Uterus (tissue), 4 donors: ENCODE measurements around the gene YES1. TPM values are rescaled to one million over a fixed set of nuclear protein-coding genes. Genes with fewer than 3 reads are reported as not detected.

ENCODE experiments used
- DNase-seq, 2 donors: peaks; one replicate each; pipeline ENCODE4 v3.0.0-alpha.2; 2019 to 2020
- H3K27ac ChIP-seq, 2 donors: fragments of 200-600 bp; sonication (generic); 1 replicate in 1 of 2; 2 replicates in 1 of 2; pipeline ENCODE4 v1.5.1; 2016 to 2018
- H3K27me3 ChIP-seq, 2 donors: fragments of 200-600 bp; sonication (generic); one replicate each; pipeline ENCODE4 v1.5.1; 2018 to 2019; ENCODE audit warnings: control low read depth in 1 of 2
- H3K36me3 ChIP-seq, 2 donors: fragments of 200-600 bp; sonication (generic); one replicate each; pipeline ENCODE4 v1.5.1; 2019; ENCODE audit warnings: control low read depth in 1 of 2
- H3K4me1 ChIP-seq, 2 donors: fragments of 200-600 bp; sonication (generic); one replicate each; pipeline ENCODE4 v1.5.1; 2018 to 2019; ENCODE audit warnings: control low read depth in 1 of 2
- H3K4me3 ChIP-seq, 2 donors: fragments of 200-600 bp; sonication (generic); 1 replicate in 1 of 2; 2 replicates in 1 of 2; pipeline ENCODE4 v1.5.1; 2018 to 2019; ENCODE audit warnings: mild to moderate bottlenecking in 1 of 2
- H3K9me3 ChIP-seq, 2 donors: fragments of 200-600 bp; sonication (generic); one replicate each; pipeline ENCODE4 v1.5.1; 2019; ENCODE audit warnings: control low read depth in 1 of 2
- CTCF ChIP-seq, 4 experiments: fragments of 200-600 bp in 2 of 4; fragments of 450-650 bp in 2 of 4; sonication (generic) in 2 of 4; IDR thresholded peaks; one replicate each; pipeline ENCODE4 v1.5.1; 2016 to 2019; ENCODE audit warnings: antibody characterized with exemption in 4 of 4, mild to moderate bottlenecking in 2 of 4, moderate library complexity in 1 of 4
- POLR2A ChIP-seq, 2 donors: fragments of 450-650 bp; IDR thresholded peaks; one replicate each; pipeline ENCODE4 v1.6.1; 2016; ENCODE audit warnings: antibody characterized with exemption in 2 of 2, mild to moderate bottlenecking in 1 of 2, moderate library complexity in 1 of 2
- intact Hi-C: fragments of 100-400 bp; cut with DNase I; formaldehyde crosslinking; loops from one replicate; pipeline ENCODE4 v1.15.1; 2023; ENCODE audit warnings: low total_unique reads
- total RNA-seq, 4 donors: library from RNA; depleted of rRNA in 3 of 4; stranded (reverse); fragments of >200 nt in 3 of 4; gene quantifications; one replicate each; pipeline versions ENCODE4 v1.1.0 to v1.2.4, GENCODE V29; 2014 to 2023
- donor health status: DM: yes; HTN: yes; CAD: no.

YES1 gene
- total RNA-seq, 4 donors from 2014 or later, result 21.0 to 158 (median 37.0) TPM

- TF ChIP-seq CTCF (IDR thresholded peaks at IDR 0.05) (no peak), POLR2A (IDR thresholded peaks at IDR 0.05) (no peak)
- H3K4me3 ChIP-seq, result no peak overlapping the region
- no peaks in the 10 kb centered on the region for H3K27me3 ChIP-seq
- intact Hi-C loops, result no loop called here
- DNase-seq, result peak; percentile 27 to 37
- peak overlapping the region; percentile 84 to 85 for H3K27ac ChIP-seq
- H3K9me3 ChIP-seq, result no peaks in the 10 kb centered on the region
- no peaks in the 10 kb centered on the region for H3K36me3 ChIP-seq
- no peaks in the 10 kb centered on the region for H3K4me1 ChIP-seq
These were observed 108.7 kb downstream of the YES1 start for GRCh38 chr18:703213-703967.

GRCh38 chr18:697800-698199 lies 114.2 kb downstream of the YES1 start:
- intact Hi-C loops, result no loop called here
- H3K4me1 ChIP-seq, result no peaks in the 10 kb centered on the region
- no peak overlapping the region for H3K27ac ChIP-seq
- H3K36me3 ChIP-seq, result no peaks in the 10 kb centered on the region
- TF ChIP-seq CTCF (IDR thresholded peaks at IDR 0.05) (no peak), POLR2A (IDR thresholded peaks at IDR 0.05) (no peak)
- H3K27me3 ChIP-seq, result no peaks in the 10 kb centered on the region
- DNase-seq, result no peak
- H3K9me3 ChIP-seq, result no peaks in the 10 kb centered on the region
- no peak overlapping the region for H3K4me3 ChIP-seq

- Histone ChIP-seq H3K27ac (no peak overlapping the region), H3K4me3 (no peak overlapping the region), H3K9me3 (no peaks in the 10 kb centered on the region), H3K4me1 (no peaks in the 10 kb centered on the region), H3K36me3 (no peaks in the 10 kb centered on the region), H3K27me3 (no peaks in the 10 kb centered on the region)
- intact Hi-C loops, result no loop called here
- no peak for TF ChIP-seq POLR2A (IDR thresholded peaks at IDR 0.05)
- TF ChIP-seq CTCF (IDR thresholded peaks at IDR 0.05), result no peak
- no peak for DNase-seq
These were observed 115.0 kb downstream of the YES1 start for GRCh38 chr18:697012-697411.

- TF ChIP-seq CTCF (IDR thresholded peaks at IDR 0.05) (no peak), POLR2A (IDR thresholded peaks at IDR 0.05) (no peak)
These were observed 118.4 kb downstream of the YES1 start for GRCh38 chr18:693466-694187.

GRCh38 chr18:692824-693223 lies 119.2 kb downstream of the YES1 start:
- Histone ChIP-seq H3K36me3 (no peaks in the 10 kb centered on the region), H3K4me1 (no peaks in the 10 kb centered on the region), H3K4me3 (no peak overlapping the region), H3K27ac (no peak overlapping the region), H3K9me3 (no peaks in the 10 kb centered on the region), H3K27me3 (no peaks in the 10 kb centered on the region)
- TF ChIP-seq POLR2A (IDR thresholded peaks at IDR 0.05), result no peak
- no peak for TF ChIP-seq CTCF (IDR thresholded peaks at IDR 0.05)
- intact Hi-C loops, result no loop called here
- no peak for DNase-seq

More at GRCh38 chr18:693466-694187, 118.4 kb downstream of the YES1 start:
- Histone ChIP-seq H3K27me3 (no peaks in the 10 kb centered on the region), H3K36me3 (no peaks in the 10 kb centered on the region), H3K4me3 (no peak overlapping the region), H3K9me3 (no peaks in the 10 kb centered on the region), H3K4me1 (no peaks in the 10 kb centered on the region), H3K27ac (no peak overlapping the region)
- intact Hi-C loops, result no loop called here
- no peak for DNase-seq
